Astrocyte (in vitro differentiated cells and primary cell): ENCODE data around the gene OR2AT4. TPM values are rescaled to one million over a fixed set of nuclear protein-coding genes. Genes with fewer than 3 reads are reported as not detected.

ENCODE experiments used
- DNase-seq: peaks from one replicate; pipeline ENCODE4 v3.0.0-alpha.2; 2010; ENCODE audit warnings: low read depth
- FAIRE-seq: peaks from 2 replicates; lab custom pipeline; 2011; peaks lifted over from hg19 to GRCh38; lab: Jason Lieb, UNC
- H2AFZ ChIP-seq: 2 replicates; pipeline ENCODE4 v1.6.0; 2012; ENCODE audit warnings: low read depth, low read length, inconsistent platforms
- H3K27ac ChIP-seq: 2 replicates; pipeline ENCODE4 v1.5.1; 2011; ENCODE audit warnings: low read depth, low read length, inconsistent platforms
- H3K27me3 ChIP-seq: 2 replicates; pipeline ENCODE4 v1.6.0; 2011; ENCODE audit warnings: low read length, inconsistent platforms; ENCODE audit not compliant: insufficient read depth
- H3K36me3 ChIP-seq: 2 replicates; pipeline ENCODE4 v1.5.1; 2011; ENCODE audit warnings: low read length, inconsistent platforms; ENCODE audit not compliant: insufficient read depth
- H3K4me1 ChIP-seq: 2 replicates; pipeline ENCODE4 v1.5.1; 2011; ENCODE audit warnings: low read length, inconsistent platforms; ENCODE audit not compliant: insufficient read depth
- H3K4me2 ChIP-seq: 2 replicates; pipeline ENCODE4 v1.6.0; 2012; ENCODE audit warnings: low read length, inconsistent platforms
- H3K4me3 ChIP-seq: 2 replicates; pipeline ENCODE4 v1.5.1; 2011; ENCODE audit warnings: low read depth, mild to moderate bottlenecking, low read length, inconsistent platforms; ENCODE audit not compliant: insufficient read depth
- H3K79me2 ChIP-seq: 2 replicates; pipeline ENCODE4 v1.6.0; 2012; ENCODE audit warnings: mild to moderate bottlenecking, low read length, inconsistent platforms; ENCODE audit not compliant: insufficient read depth
- H3K9ac ChIP-seq: 2 replicates; pipeline ENCODE4 v1.6.0; 2012; ENCODE audit warnings: mild to moderate bottlenecking, low read length, inconsistent platforms
- H3K9me3 ChIP-seq: 2 replicates; pipeline ENCODE4 v1.5.1; 2012; ENCODE audit warnings: low read depth, mild to moderate bottlenecking, low read length, inconsistent platforms; ENCODE audit not compliant: insufficient read depth
- H4K20me1 ChIP-seq: 2 replicates; pipeline ENCODE4 v1.6.0; 2012; ENCODE audit warnings: low read length, inconsistent platforms; ENCODE audit not compliant: insufficient read depth
- H3K27ac Mint-ChIP-seq: one replicate; pipeline ENCODE4 v1.8.0; 2021; ENCODE audit warnings: mild to moderate bottlenecking, mixed read lengths; ENCODE audit not compliant: unreplicated experiment
- H3K27me3 Mint-ChIP-seq: one replicate; pipeline ENCODE4 v1.8.0; 2021; ENCODE audit warnings: low read depth, mixed read lengths; ENCODE audit not compliant: unreplicated experiment
- H3K36me3 Mint-ChIP-seq: one replicate; pipeline ENCODE4 v1.8.0; 2021; ENCODE audit warnings: low read depth, mixed read lengths; ENCODE audit not compliant: unreplicated experiment
- H3K4me1 Mint-ChIP-seq: one replicate; pipeline ENCODE4 v1.8.0; 2021; ENCODE audit warnings: low read depth, mixed read lengths; ENCODE audit not compliant: unreplicated experiment
- H3K4me3 Mint-ChIP-seq: one replicate; pipeline ENCODE4 v1.8.0; 2021; ENCODE audit warnings: mild to moderate bottlenecking, moderate library complexity, mixed read lengths; ENCODE audit not compliant: unreplicated experiment
- H3K9me3 Mint-ChIP-seq: one replicate; pipeline ENCODE4 v1.8.0; 2021; ENCODE audit warnings: mild to moderate bottlenecking, mixed read lengths; ENCODE audit not compliant: unreplicated experiment
- CTCF ChIP-seq: IDR thresholded peaks from 2 replicates; pipeline ENCODE4 v1.5.1; 2011; ENCODE audit warnings: low read depth, mild to moderate bottlenecking, inconsistent platforms, low read length, moderate library complexity; ENCODE audit not compliant: insufficient read depth
- EZH2 ChIP-seq: IDR thresholded peaks from 2 replicates; pipeline ENCODE4 v1.6.1; 2012; ENCODE audit warnings: mild to moderate bottlenecking, low read length, inconsistent platforms; ENCODE audit not compliant: insufficient read depth
- total RNA-seq: library from RNA; stranded (reverse); gene quantifications from 2 replicates; pipeline ENCODE4 v1.2.1, GENCODE V29; 2021

OR2AT4 gene
- total RNA-seq, 1 donor from 2014 or later, result not detected

GRCh38 chr11:75059299-75059698 is 37.4 kb downstream of the OR2AT4 start:
- TF ChIP-seq EZH2, result no peak
- Histone ChIP-seq H3K27me3 (peaks cover 7% of the 10 kb centered on the region), H3K4me1 (no peaks in the 10 kb centered on the region), H3K27ac (no peak overlapping the region), H3K36me3 (no peaks in the 10 kb centered on the region), H3K79me2 (no peaks in the 10 kb centered on the region), H3K4me3 (no peak overlapping the region), H3K9me3 (no peaks in the 10 kb centered on the region), H4K20me1 (no peaks in the 10 kb centered on the region), H3K9ac (no peak overlapping the region), H3K4me2 (no peak overlapping the region), H2AFZ (no peak overlapping the region)
- DNase-seq (no peak), FAIRE-seq (no peak)
- H3K9me3 Mint-ChIP-seq, result peaks cover 5% of the 10 kb centered on the region
- H3K27me3 Mint-ChIP-seq, result no peaks in the 10 kb centered on the region
- H3K4me3 Mint-ChIP-seq, result no peak overlapping the region
- H3K36me3 Mint-ChIP-seq, result peaks cover 3% of the 10 kb centered on the region
- peaks cover 7% of the 10 kb centered on the region for H3K4me1 Mint-ChIP-seq
- no peak overlapping the region for H3K27ac Mint-ChIP-seq

- Histone ChIP-seq H3K27ac (no peak overlapping the region), H3K4me3 (no peak overlapping the region), H4K20me1 (no peaks in the 10 kb centered on the region), H3K4me2 (no peak overlapping the region), H3K9me3 (no peaks in the 10 kb centered on the region), H3K9ac (no peak overlapping the region), H3K79me2 (no peaks in the 10 kb centered on the region), H3K4me1 (no peaks in the 10 kb centered on the region), H2AFZ (no peak overlapping the region), H3K36me3 (no peaks in the 10 kb centered on the region), H3K27me3 (peaks cover 6% of the 10 kb centered on the region)
- Mint-ChIP-seq H3K27ac (no peak overlapping the region), H3K36me3 (peaks cover 4% of the 10 kb centered on the region), H3K27me3 (no peaks in the 10 kb centered on the region), H3K4me1 (peaks cover 13% of the 10 kb centered on the region), H3K9me3 (peaks cover 4% of the 10 kb centered on the region), H3K4me3 (no peak overlapping the region)
- FAIRE-seq, result no peak
- TF ChIP-seq EZH2 (no peak), CTCF (no peak)
- DNase-seq, result no peak
These were observed 39.9 kb downstream of the OR2AT4 start for GRCh38 chr11:75056814-75057213.

- Histone ChIP-seq H3K36me3 (no peaks in the 10 kb centered on the region), H3K79me2 (no peaks in the 10 kb centered on the region), H3K4me1 (no peaks in the 10 kb centered on the region), H3K9me3 (no peaks in the 10 kb centered on the region), H3K27ac (no peak overlapping the region), H2AFZ (no peak overlapping the region), H3K4me3 (no peak overlapping the region), H3K4me2 (no peak overlapping the region), H4K20me1 (no peaks in the 10 kb centered on the region), H3K9ac (no peak overlapping the region), H3K27me3 (peaks cover 6% of the 10 kb centered on the region)
- peaks cover 18% of the 10 kb centered on the region for H3K4me1 Mint-ChIP-seq
- TF ChIP-seq EZH2 (no peak), CTCF (no peak)
- no peaks in the 10 kb centered on the region for H3K27me3 Mint-ChIP-seq
- DNase-seq, result no peak
- no peak overlapping the region for H3K4me3 Mint-ChIP-seq
- peaks cover 3% of the 10 kb centered on the region for H3K9me3 Mint-ChIP-seq
- H3K36me3 Mint-ChIP-seq, result peaks cover 6% of the 10 kb centered on the region
- H3K27ac Mint-ChIP-seq, result no peak overlapping the region
- no peak for FAIRE-seq
These were observed 41.2 kb downstream of the OR2AT4 start for GRCh38 chr11:75055511-75055910.
